ENCODE measurements around the gene NTSR1.

The NTSR1 gene

DNA sequence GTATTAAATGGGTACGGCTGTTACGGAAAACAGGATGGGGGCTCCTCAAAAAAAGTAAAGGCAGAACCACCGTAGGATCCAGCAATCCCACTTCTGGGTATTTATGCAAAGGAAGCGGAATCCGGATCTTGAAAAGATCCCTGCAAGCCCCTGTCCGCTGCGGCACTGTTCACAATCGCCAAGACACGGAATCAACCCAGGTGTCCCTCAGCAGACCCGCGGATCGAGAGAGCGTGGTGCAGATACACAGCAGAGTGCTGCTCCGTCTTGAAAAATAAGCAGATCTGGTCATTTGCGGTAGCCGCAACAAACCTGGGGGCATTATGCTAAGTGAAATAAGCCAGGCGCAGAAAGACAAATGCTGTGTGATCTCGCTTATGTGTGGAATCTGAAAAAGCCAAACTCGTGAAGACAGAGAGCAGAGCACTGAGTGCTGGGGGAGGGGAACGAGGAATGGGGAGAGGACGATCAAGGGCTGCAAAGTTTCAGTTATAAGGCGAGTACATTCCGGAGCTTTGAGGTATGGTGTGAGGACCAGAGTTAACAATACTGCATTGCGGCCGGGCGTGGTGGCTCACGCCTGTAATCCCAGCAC, 41.3 kb downstream of the NTSR1 start:
- TF ChIP-seq CTCF (IDR thresholded peaks at IDR 0.05; ENCODE audit: borderline replicate concordance, insufficient read depth, low read depth, low read length): no peak

DNA sequence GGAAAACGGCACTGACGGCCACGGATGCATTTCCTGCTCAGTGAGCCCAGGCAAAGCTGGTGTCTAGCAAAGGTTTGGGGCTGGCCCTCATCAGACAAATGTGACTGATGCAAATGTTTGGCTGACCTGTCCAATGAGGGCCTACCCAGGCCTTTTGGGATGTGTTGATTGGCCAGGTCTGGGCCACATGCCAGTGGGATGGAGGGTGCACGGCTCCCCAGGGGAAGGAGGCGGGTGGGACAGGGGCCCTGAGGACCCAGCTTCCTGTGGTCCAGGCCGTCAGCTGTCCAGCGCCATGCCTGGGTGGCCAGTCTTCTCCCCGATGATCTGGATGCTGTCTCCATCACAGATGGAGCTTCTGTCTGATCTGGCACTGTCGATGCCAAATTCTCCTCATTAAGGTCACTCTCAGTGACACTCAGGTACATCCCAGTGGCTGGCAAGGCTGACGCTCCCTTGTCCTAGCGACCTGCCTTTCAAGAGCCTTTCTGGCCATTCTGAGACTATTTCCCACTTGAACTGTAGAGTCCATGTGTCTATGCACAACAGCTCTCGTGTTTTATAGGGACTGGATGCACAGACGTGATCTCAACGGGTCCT, 43.0 kb downstream of the NTSR1 start:
- TF ChIP-seq CTCF (IDR thresholded peaks at IDR 0.05; ENCODE audit: borderline replicate concordance, insufficient read depth, low read depth, low read length): no peak

More for the DNA sequence above, 41.3 kb downstream of the NTSR1 start:
- no peak overlapping the region for H3K4me3 ChIP-seq (ENCODE audit: low read depth, low read length)

DNA sequence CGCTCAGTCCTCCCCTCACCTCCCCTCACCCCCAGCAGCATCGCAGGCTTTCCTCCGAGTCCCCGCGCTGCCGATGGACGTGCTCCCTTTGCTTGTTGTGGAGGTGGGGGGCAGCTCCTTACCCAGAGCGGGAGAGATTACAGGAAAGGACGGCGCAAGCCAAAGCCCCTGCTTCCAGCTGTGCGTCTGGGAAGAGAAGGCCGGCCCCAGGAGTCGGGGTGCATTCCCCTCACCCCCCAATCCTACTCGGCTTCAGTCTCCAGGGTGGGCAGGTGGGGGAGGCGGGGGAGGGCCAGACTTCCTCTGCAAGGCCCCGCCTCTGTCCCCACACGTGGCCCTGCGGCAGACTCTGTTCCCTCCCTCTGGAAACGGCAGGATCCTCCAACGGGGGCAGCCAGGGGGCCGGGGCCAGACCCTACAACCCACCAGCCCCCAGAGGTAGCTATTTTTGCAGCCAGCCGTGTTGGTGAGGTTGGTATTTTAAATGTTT, 43.6 kb downstream of the NTSR1 start:
- H3K4me3 ChIP-seq (ENCODE audit: low read depth, low read length): no peak overlapping the region
- no peak for TF ChIP-seq CTCF (IDR thresholded peaks at IDR 0.05; ENCODE audit: borderline replicate concordance, insufficient read depth, low read depth, low read length)

More for the DNA sequence above, 43.0 kb downstream of the NTSR1 start:
- H3K4me3 ChIP-seq (ENCODE audit: low read depth, low read length): no peak overlapping the region

GRCh38 chr20:62752671-62753501, 44.2 kb downstream of the NTSR1 start:
- H3K4me3 ChIP-seq (ENCODE audit: low read depth, low read length): no peak overlapping the region
- no peak for TF ChIP-seq CTCF (IDR thresholded peaks at IDR 0.05; ENCODE audit: borderline replicate concordance, insufficient read depth, low read depth, low read length)

GRCh38 chr20:62753626-62754025, 45.0 kb downstream of the NTSR1 start:
- no peak for TF ChIP-seq CTCF (IDR thresholded peaks at IDR 0.05; ENCODE audit: borderline replicate concordance, insufficient read depth, low read depth, low read length)
- no peak overlapping the region for H3K4me3 ChIP-seq (ENCODE audit: low read depth, low read length)

- H3K4me3 ChIP-seq (ENCODE audit: low read depth, low read length): no peak overlapping the region
- TF ChIP-seq CTCF (IDR thresholded peaks at IDR 0.05; ENCODE audit: borderline replicate concordance, insufficient read depth, low read depth, low read length): no peak
Measured at GRCh38 chr20:62754122-62754990, 45.7 kb downstream of the NTSR1 start.
